GM12801 (cell line): ENCODE measurements around the gene EXT2.

Experiments used
- CTCF ChIP-seq: IDR thresholded peaks from one replicate; pipeline ENCODE4 v1.5.1; 2011; ENCODE audit warnings: control low read depth; ENCODE audit not compliant: insufficient read length; ENCODE audit errors: extremely low read depth

The EXT2 gene

GRCh38 chr11:44140372-44140771, 44.9 kb downstream of the EXT2 start:
- no peak for TF ChIP-seq CTCF

GRCh38 chr11:44140805-44141204, 45.3 kb downstream of the EXT2 start:
- TF ChIP-seq CTCF, result no peak

- no peak for TF ChIP-seq CTCF
Measured at GRCh38 chr11:44143987-44144909, 48.8 kb downstream of the EXT2 start.

GRCh38 chr11:44145011-44145775, 49.7 kb downstream of the EXT2 start:
- no peak for TF ChIP-seq CTCF

GRCh38 chr11:44146931-44147330, 51.5 kb downstream of the EXT2 start:
- no peak for TF ChIP-seq CTCF

- TF ChIP-seq CTCF, result no peak
Measured at GRCh38 chr11:44147751-44148150, 52.3 kb downstream of the EXT2 start.

- no peak for TF ChIP-seq CTCF
Measured at GRCh38 chr11:44149651-44150050, 54.2 kb downstream of the EXT2 start.
